DMS79 treated with DMSO at 0.1 percent for 48 hours (cell line): ENCODE data around the gene EAF1.
"Not testable (repeated sequence)": the region's sequence is repeated elsewhere in the genome, so short reads cannot be mapped to it uniquely, and the experiment has no call there.

Experiments
- DNase-seq: peaks from one replicate; lab custom pipeline; 2025; lab: John Stamatoyannopoulos, UW

The EAF1 gene

GRCh38 chr3:15484551-15484950 lies 57.2 kb downstream of the EAF1 start:
- DNase-seq, result not testable (repeated sequence)

- DNase-seq, result no peak
Measured at GRCh38 chr3:15486020-15486419, 58.6 kb downstream of the EAF1 start.

GRCh38 chr3:15486979-15487378 lies 59.6 kb downstream of the EAF1 start:
- DNase-seq, result no peak

- no peak for DNase-seq
Measured at GRCh38 chr3:15488002-15488401, 60.6 kb downstream of the EAF1 start.

GRCh38 chr3:15490158-15490557 lies 62.8 kb downstream of the EAF1 start:
- DNase-seq, result no peak

GRCh38 chr3:15491143-15491542 lies 63.7 kb downstream of the EAF1 start:
- no peak for DNase-seq
